Measurements from ENCODE around the gene OR10K2.
"Not testable (repeated sequence)": the region's sequence is repeated elsewhere in the genome, so short reads cannot be mapped to it uniquely, and the experiment has no call there.

The OR10K2 gene

GRCh38 chr1:158426137-158426536 is at the start of gene OR10K2:
Gene OR10K2 (minus strand): TSS chr1:158426237. CDS start chr1:158420866, 5,371 bp downstream.
- Mint-ChIP-seq H3K36me3 (ENCODE audit: low read depth) (no peaks in the 10 kb centered on the region), H3K9me3 (peaks cover 10% of the 10 kb centered on the region), H3K4me3 (no peak within 1 kb of the TSS), H3K4me1 (ENCODE audit: low read depth) (no peaks in the 10 kb centered on the region), H3K27me3 (peaks cover 30% of the 10 kb centered on the region), H3K27ac (no peak within 1 kb of the TSS)
- no peak for DNase-seq

- H3K27ac Mint-ChIP-seq = no peak within 1 kb of the TSS
- H3K4me3 Mint-ChIP-seq = no peak within 1 kb of the TSS
- peaks cover 17% of the 10 kb centered on the region for H3K27me3 Mint-ChIP-seq
- H3K36me3 Mint-ChIP-seq (ENCODE audit: low read depth) = no peaks in the 10 kb centered on the region
- no peaks in the 10 kb centered on the region for H3K9me3 Mint-ChIP-seq
- no peaks in the 10 kb centered on the region for H3K4me1 Mint-ChIP-seq (ENCODE audit: low read depth)
- no peak for DNase-seq
These were observed 45.9 kb upstream of the OR10K2 start, which contains the start of gene OR10R2 for GRCh38 chr1:158471920-158472319. Gene OR10R2 (plus strand): TSS chr1:158472220. CDS start chr1:158472326, 106 bp downstream.

GRCh38 chr1:158461534-158461933 is 35.5 kb upstream of the OR10K2 start, which contains the start of gene OR10K1:
Gene OR10K1 (plus strand): TSS chr1:158461834. CDS start chr1:158465562, 3,728 bp downstream.
- H3K27me3 Mint-ChIP-seq = peaks cover 2% of the 10 kb centered on the region
- H3K4me1 Mint-ChIP-seq (ENCODE audit: low read depth) = no peaks in the 10 kb centered on the region
- H3K9me3 Mint-ChIP-seq = no peaks in the 10 kb centered on the region
- no peaks in the 10 kb centered on the region for H3K36me3 Mint-ChIP-seq (ENCODE audit: low read depth)
- no peak within 1 kb of the TSS for H3K4me3 Mint-ChIP-seq
- H3K27ac Mint-ChIP-seq = no peak within 1 kb of the TSS
- no peak for DNase-seq

GRCh38 chr1:158458263-158458662 is 32.2 kb upstream of the OR10K2 start:
- no peaks in the 10 kb centered on the region for H3K4me1 Mint-ChIP-seq (ENCODE audit: low read depth)
- H3K27me3 Mint-ChIP-seq = peaks cover 20% of the 10 kb centered on the region
- H3K27ac Mint-ChIP-seq = no peak overlapping the region
- H3K9me3 Mint-ChIP-seq = no peaks in the 10 kb centered on the region
- H3K36me3 Mint-ChIP-seq (ENCODE audit: low read depth) = no peaks in the 10 kb centered on the region
- DNase-seq = no peak
- no peak overlapping the region for H3K4me3 Mint-ChIP-seq

GRCh38 chr1:158457246-158457645 is 31.2 kb upstream of the OR10K2 start:
- DNase-seq = no peak
- Mint-ChIP-seq H3K9me3 (no peaks in the 10 kb centered on the region), H3K36me3 (ENCODE audit: low read depth) (no peaks in the 10 kb centered on the region), H3K27me3 (peaks cover 19% of the 10 kb centered on the region), H3K4me3 (no peak overlapping the region), H3K27ac (no peak overlapping the region), H3K4me1 (ENCODE audit: low read depth) (no peaks in the 10 kb centered on the region)

GRCh38 chr1:158454537-158454936 is 28.5 kb upstream of the OR10K2 start:
- peaks cover 23% of the 10 kb centered on the region for H3K27me3 Mint-ChIP-seq
- H3K4me3 Mint-ChIP-seq = no peak overlapping the region
- no peak overlapping the region for H3K27ac Mint-ChIP-seq
- no peaks in the 10 kb centered on the region for H3K36me3 Mint-ChIP-seq (ENCODE audit: low read depth)
- H3K9me3 Mint-ChIP-seq = peaks cover 8% of the 10 kb centered on the region
- no peaks in the 10 kb centered on the region for H3K4me1 Mint-ChIP-seq (ENCODE audit: low read depth)
- no peak for DNase-seq

GRCh38 chr1:158445376-158445775 is 19.3 kb upstream of the OR10K2 start:
- Mint-ChIP-seq H3K4me3 (no peak overlapping the region), H3K36me3 (ENCODE audit: low read depth) (no peaks in the 10 kb centered on the region), H3K27me3 (peaks cover 21% of the 10 kb centered on the region), H3K27ac (no peak overlapping the region), H3K9me3 (no peaks in the 10 kb centered on the region), H3K4me1 (ENCODE audit: low read depth) (no peaks in the 10 kb centered on the region)
- no peak for DNase-seq

- H3K27me3 Mint-ChIP-seq = peaks cover 62% of the 10 kb centered on the region
- H3K4me3 Mint-ChIP-seq = no peak overlapping the region
- no peak overlapping the region for H3K27ac Mint-ChIP-seq
- no peaks in the 10 kb centered on the region for H3K4me1 Mint-ChIP-seq (ENCODE audit: low read depth)
- no peak for DNase-seq
- no peaks in the 10 kb centered on the region for H3K36me3 Mint-ChIP-seq (ENCODE audit: low read depth)
- H3K9me3 Mint-ChIP-seq = peaks cover 6% of the 10 kb centered on the region
These were observed 8.7 kb upstream of the OR10K2 start for GRCh38 chr1:158434741-158435140.

- not testable (repeated sequence) for DNase-seq; H3K4me3 Mint-ChIP-seq; H3K4me1 Mint-ChIP-seq (ENCODE audit: low read depth); H3K36me3 Mint-ChIP-seq (ENCODE audit: low read depth); H3K27ac Mint-ChIP-seq
- Mint-ChIP-seq H3K9me3 (peaks cover 16% of the 10 kb centered on the region), H3K27me3 (peaks cover 64% of the 10 kb centered on the region)
These were observed 4.1 kb upstream of the OR10K2 start for GRCh38 chr1:158430163-158430562.

GRCh38 chr1:158425027-158425426 is 1.0 kb downstream of the OR10K2 start:
- Mint-ChIP-seq H3K9me3 (peaks cover 10% of the 10 kb centered on the region), H3K27me3 (peaks cover 27% of the 10 kb centered on the region), H3K4me3 (no peak overlapping the region), H3K4me1 (ENCODE audit: low read depth) (no peaks in the 10 kb centered on the region), H3K27ac (no peak overlapping the region), H3K36me3 (ENCODE audit: low read depth) (no peaks in the 10 kb centered on the region)
- no peak for DNase-seq

GRCh38 chr1:158422212-158422611 is 3.8 kb downstream of the OR10K2 start:
- Mint-ChIP-seq H3K27ac (no peak overlapping the region), H3K9me3 (no peaks in the 10 kb centered on the region), H3K36me3 (ENCODE audit: low read depth) (no peaks in the 10 kb centered on the region), H3K4me3 (no peak overlapping the region), H3K4me1 (ENCODE audit: low read depth) (no peaks in the 10 kb centered on the region), H3K27me3 (peaks cover 3% of the 10 kb centered on the region)
- no peak for DNase-seq

GRCh38 chr1:158417586-158417985 is 8.5 kb downstream of the OR10K2 start:
- no peak for DNase-seq
- Mint-ChIP-seq H3K36me3 (ENCODE audit: low read depth) (no peaks in the 10 kb centered on the region), H3K27me3 (peaks cover 3% of the 10 kb centered on the region), H3K4me3 (no peak overlapping the region), H3K9me3 (no peaks in the 10 kb centered on the region), H3K4me1 (ENCODE audit: low read depth) (no peaks in the 10 kb centered on the region), H3K27ac (no peak overlapping the region)

GRCh38 chr1:158414651-158415345 is 11.2 kb downstream of the OR10K2 start:
- Mint-ChIP-seq H3K4me3 (no peak overlapping the region), H3K27ac (no peak overlapping the region), H3K9me3 (no peaks in the 10 kb centered on the region), H3K4me1 (ENCODE audit: low read depth) (no peaks in the 10 kb centered on the region), H3K27me3 (no peaks in the 10 kb centered on the region), H3K36me3 (ENCODE audit: low read depth) (no peaks in the 10 kb centered on the region)
- no peak for DNase-seq

- no peaks in the 10 kb centered on the region for H3K4me1 Mint-ChIP-seq (ENCODE audit: low read depth)
- no peak overlapping the region for H3K27ac Mint-ChIP-seq
- no peak for DNase-seq
- peaks cover 25% of the 10 kb centered on the region for H3K27me3 Mint-ChIP-seq
- no peaks in the 10 kb centered on the region for H3K9me3 Mint-ChIP-seq
- H3K36me3 Mint-ChIP-seq (ENCODE audit: low read depth) = no peaks in the 10 kb centered on the region
- no peak overlapping the region for H3K4me3 Mint-ChIP-seq
These were observed 18.9 kb downstream of the OR10K2 start for GRCh38 chr1:158407092-158407491.

- Mint-ChIP-seq H3K9me3 (no peaks in the 10 kb centered on the region), H3K36me3 (ENCODE audit: low read depth) (no peaks in the 10 kb centered on the region), H3K27ac (no peak overlapping the region), H3K4me1 (ENCODE audit: low read depth) (peaks cover 4% of the 10 kb centered on the region), H3K27me3 (peaks cover 42% of the 10 kb centered on the region), H3K4me3 (no peak overlapping the region)
- DNase-seq = no peak
These were observed 25.2 kb downstream of the OR10K2 start for GRCh38 chr1:158400871-158401270.

All from activated T-cell treated with anti-CD3 and anti-CD28 coated beads, Interleukin-2, amount 50 U/mL, for 24 hours (primary cell).